Stimulated activated CD4-positive, alpha-beta T cell treated with anti-CD3 and anti-CD28 coated beads, Interleukin-15, amount 100 ng/mL, for 1 hour (primary cell): ENCODE data around the gene TNNI2.

ENCODE experiments used
- DNase-seq, 2 donors: peaks; one replicate each; pipeline ENCODE4 v3.0.0-alpha.2; 2020; ENCODE audit warnings: low read depth in 1 of 2, low spot score in 1 of 2

The TNNI2 gene

GRCh38 chr11:1820463-1821325 lies 18.1 kb upstream of the TNNI2 start:
- no peak for DNase-seq

DNA sequence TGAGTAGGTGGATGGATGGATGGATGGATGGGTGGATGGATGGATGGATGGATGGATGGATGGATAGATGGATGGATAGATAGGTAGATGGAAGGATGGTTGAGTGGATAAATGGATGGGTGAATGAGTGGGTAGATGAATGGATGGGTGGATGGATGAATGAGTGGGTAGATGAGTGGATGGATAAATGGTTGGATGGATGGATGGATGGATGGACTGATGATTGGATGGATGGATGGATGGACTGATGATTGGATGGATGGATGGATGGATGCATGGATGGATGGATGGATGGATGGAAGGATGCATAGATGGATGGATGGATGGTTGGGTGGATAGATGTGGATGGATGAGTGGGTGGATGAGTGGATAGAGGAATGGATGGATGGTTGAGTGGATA lies 17.2 kb upstream of the TNNI2 start:
- no peak for DNase-seq

GRCh38 chr11:1822648-1823375 lies 16.0 kb upstream of the TNNI2 start:
- DNase-seq = no peak

DNA sequence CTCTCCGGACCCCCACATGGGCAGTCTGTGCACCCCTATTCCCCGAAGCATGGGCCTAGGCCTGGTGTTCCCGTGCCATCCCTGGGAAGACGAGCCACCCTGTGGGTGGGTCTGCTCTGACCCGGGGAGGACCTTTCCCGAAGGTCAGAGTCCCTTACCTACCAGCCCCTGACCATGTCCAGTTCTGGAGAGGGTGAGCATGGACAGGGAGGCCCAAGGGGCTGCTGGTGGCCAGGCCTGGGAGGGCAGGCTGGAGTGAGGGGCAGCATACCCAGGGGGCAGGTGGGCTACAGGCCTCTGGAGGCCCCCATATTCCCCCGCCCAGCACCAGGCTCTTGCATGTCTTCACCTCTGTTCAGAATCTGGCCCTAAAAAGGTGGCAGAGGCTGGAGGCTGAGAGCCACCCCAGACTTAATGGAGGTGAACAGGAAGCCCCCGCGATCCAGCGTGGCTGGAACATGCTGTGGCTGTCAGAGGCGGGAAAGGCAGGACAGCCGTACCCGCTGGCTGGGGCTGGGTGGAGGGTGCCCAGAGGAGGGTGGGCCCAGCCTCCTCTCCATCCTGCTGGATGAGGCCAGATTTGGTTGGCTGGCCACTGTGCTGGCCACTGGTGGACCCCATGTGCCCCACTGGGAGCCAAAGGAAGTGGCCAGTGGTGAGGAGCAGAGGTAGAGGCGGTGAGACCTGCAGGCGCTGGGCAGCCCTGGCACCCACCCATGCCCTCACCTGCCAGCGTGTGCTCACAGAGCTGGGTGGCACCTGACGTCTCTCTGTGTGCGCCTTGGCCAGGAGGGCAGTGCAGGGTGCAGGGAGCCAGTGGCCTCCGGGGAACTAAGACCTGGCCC lies 15.2 kb upstream of the TNNI2 start:
- DNase-seq = no peak

DNA sequence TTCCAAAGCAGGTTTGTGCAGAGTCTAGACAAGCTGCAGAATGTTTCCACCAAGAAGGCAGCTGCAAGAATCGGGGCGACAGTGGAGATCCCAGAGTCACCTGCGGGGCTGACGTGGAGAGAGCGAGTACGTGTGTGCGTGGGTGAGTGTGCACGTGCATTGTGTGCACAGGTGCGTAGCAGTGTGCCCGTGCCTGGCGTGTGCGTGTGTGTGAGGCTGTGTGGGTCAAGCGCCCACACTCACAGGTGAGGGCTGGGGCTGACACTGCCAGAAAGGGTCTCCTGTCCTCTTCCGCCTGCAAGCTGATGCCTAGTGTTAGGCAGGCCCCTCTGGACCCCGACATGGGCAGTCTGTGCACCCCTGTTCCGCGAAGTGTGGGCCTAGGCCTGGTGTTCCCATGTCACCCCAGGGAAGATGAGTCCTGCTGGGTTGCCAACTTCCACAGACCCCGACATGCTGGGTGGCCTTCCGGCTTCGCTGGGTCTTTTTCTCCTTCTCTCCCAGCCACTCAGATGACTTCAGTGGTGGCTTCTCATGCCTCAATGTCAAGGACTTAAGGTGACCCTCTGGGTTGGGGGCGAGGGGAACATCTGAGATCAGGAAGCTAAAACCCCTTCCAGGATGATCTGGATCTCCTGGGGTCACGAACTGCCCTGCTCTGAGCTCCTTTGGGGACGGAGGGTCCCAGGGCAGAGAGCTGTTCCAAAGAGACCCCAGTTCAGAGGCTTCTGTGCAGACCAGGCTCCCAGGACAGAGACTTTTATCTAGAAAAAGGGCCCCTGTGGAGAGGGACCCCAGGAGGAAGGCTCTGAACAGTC lies 14.4 kb upstream of the TNNI2 start:
- DNase-seq = no peak

GRCh38 chr11:1825039-1825740 lies 13.6 kb upstream of the TNNI2 start:
- DNase-seq = no peak

DNA sequence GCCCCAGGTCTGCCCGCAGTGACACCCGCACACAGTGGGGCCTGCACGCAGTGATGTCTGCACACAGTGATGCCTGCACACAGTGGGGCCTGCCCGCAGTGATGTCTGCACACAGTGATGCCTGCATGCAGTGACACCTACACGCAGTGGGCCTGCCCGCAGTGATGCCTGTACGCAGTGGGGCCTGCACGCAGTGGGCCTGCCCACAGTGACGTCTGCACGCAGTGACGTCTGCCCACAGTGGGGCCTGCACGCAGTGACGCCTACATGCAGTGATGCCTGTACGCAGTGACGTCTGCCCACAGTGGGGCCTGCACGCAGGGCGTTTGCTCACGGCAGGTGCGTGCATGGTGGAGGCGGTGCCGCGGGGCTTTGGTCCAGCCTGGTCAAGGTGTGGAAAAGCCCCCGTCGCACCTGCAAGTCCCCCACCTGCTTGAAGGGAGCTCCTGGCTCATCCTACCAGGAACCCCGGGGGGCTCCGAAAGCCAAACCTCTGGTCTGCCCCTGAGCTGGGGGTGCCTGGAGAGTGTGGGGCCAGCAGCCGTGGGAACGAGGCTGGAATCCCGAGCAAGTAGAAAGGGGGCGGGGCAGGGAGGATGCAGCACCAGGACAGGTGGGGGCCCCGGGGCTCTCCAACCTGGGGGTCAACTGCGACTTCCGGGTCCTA lies 12.9 kb upstream of the TNNI2 start:
- DNase-seq = no peak

GRCh38 chr11:1826552-1827094 lies 12.2 kb upstream of the TNNI2 start:
- DNase-seq = no peak

GRCh38 chr11:1827095-1827813 lies 11.5 kb upstream of the TNNI2 start:
- DNase-seq = no peak

- DNase-seq = no peak
Observed at GRCh38 chr11:1827931-1828330, 10.8 kb upstream of the TNNI2 start.

DNA sequence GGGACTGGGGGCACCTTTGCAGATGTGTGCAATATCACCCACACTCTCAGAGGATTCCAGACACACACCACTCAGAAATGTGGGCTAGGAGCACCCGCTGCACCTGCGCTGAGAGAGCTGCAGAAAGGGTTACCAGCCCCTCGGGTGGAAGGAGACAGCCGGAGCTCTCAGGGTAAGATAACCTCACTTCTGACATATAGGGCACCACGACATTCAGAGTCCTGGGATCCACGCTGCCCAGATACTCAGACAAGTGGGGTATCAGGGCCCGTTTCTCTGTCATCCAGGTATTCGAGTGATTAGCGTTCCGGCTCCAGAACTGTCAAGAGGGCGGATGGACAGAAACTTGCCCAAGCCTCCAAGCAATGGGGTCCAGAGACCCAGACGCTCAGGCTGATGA lies 10.2 kb upstream of the TNNI2 start:
- DNase-seq = no peak

GRCh38 chr11:1829039-1829820 lies 9.6 kb upstream of the TNNI2 start:
- no peak for DNase-seq

DNA sequence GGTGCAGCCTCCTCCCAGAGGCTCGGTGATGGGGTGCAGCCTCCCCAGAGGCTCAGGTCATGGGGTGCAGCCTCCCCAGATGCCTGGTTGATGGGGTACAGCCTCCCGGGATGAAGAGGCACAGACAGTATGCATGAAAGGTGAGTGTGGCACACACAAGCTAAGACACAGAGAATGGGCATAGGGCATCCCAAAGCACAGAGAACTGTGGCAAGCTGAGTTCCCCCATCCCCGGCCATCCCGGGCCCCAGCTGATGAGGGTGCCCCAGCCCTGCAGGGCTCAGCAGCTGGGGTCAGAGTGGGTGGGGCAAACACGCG lies 8.8 kb upstream of the TNNI2 start:
- DNase-seq = no peak

GRCh38 chr11:1830322-1831223 lies 8.2 kb upstream of the TNNI2 start:
- no peak for DNase-seq

DNA sequence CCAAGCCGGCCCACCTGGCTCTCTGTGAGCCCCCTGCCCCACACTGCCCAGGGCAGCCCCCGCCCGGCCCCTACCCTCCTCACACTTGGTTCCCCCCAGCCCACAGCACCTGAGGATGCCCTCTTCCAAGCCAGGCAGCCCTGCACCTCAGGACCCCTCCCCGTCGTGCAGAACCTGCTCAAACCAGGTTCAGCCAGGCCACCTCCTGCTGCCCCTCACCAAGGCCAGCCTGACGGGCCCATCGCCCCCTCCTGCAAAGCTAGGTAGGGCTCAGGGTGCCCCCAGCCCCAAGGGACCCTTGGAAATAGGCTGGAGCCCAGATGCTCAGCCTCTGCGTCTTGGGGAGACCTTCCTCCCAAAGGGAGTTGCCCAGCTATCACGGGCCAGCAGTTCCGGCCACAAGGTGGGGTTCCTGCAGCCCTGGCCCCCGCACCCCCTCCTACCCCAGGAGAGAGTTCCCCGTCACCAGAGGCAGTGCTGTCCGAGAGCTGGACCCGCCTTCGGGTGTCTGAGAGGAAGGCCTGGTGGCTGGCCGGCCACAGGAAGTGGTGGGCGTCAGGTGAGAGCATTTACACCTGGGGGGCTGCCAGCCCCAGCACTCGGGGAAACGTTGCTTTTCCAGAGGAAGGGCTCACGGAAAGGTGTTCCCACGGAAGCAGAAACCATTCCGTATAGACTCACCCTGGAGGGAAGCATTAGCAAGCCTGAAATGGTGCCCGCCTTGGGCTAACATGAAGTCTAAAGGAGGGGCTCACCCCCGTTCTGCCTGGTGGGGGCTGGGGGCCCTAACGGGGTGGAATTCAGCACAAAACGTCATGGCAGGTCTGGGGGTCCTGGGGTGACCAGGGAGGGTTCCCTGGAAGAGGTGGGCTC lies 7.2 kb upstream of the TNNI2 start:
- no peak for DNase-seq
